ENCODE data around the gene RNF157. TPM values are rescaled to one million over a fixed set of nuclear protein-coding genes. Genes with fewer than 3 reads are reported as not detected.

RNF157 gene
- total and polyA plus RNA-seq, 9 of the 15 experiments (the other 6 are each of a cell fraction or from before 2014, with no cell fraction given), result 8.1 to 31.7 (median 20.8) TPM

DNA sequence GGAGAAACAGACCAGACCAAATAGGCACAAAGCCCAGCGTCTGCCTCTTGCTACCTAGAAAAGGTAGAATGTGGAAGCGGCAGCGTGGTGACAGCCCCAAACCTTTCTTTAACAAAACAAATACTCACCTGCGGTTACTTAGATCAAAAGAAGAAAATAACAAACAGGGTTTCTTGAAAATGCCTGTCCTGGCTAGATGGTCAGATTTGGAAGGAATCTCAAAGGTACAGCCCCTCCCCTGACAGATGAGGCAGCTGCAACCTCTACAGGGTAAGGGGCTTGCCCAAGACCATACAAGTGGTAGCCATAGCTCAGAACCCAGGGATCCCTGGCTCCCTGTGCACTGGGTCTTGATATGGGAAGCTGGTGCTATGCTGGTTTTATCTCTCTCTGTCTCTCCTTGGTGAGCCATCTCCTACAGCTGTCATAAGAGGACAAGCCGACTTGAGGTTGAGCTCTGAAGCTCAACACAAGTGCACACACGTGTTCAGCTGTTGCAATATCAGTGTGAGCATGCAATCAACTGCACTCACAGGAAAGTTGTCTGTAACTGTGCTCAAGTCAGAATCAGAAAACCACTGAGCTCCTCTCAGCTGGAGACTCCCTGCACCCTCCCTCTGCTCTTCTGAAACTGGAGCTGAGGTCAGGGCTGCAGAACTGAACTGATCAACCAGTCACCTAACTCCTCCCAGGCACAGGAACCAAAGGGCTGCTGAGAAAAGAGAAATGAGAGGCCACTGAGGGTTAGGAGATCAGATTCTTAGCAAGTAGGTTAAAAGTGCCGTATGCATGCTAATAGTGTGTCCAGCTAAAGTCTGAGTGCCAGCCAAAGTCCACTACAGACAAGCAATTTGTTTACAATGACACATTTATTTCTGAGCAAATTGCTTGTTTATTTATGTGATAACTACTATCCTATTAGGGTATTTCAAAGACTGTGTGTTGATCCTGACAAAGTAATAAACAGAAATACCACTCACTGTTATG, 6.1 kb upstream of the RNF157 start (continued):
- TF ChIP-seq, protein P1, sequence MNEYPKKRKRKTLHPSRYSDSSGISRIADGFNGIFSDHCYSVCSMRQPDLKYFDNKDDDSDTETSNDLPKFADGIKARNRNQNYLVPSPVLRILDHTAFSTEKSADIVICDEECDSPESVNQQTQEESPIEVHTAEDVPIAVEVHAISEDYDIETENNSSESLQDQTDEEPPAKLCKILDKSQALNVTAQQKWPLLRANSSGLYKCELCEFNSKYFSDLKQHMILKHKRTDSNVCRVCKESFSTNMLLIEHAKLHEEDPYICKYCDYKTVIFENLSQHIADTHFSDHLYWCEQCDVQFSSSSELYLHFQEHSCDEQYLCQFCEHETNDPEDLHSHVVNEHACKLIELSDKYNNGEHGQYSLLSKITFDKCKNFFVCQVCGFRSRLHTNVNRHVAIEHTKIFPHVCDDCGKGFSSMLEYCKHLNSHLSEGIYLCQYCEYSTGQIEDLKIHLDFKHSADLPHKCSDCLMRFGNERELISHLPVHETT (CRISPR knock-in tag; conservative IDR thresholded peaks at IDR 0.05 in 1 of 2, IDR thresholded peaks at IDR 0.05 in 1 of 2), result no peak
- TF ChIP-seq RBM25 (IDR thresholded peaks at IDR 0.05; ENCODE audit: low read depth, low read length, severe bottlenecking) (no peak), U2AF2 (optimal IDR thresholded peaks at IDR 0.05; ENCODE audit: low read depth, low read length) (no peak), KLF6 (CRISPR knock-in tag; IDR thresholded peaks at IDR 0.05; ENCODE audit: borderline replicate concordance) (no peak), SREBF1 (IDR thresholded peaks at IDR 0.05; ENCODE audit: borderline replicate concordance, low read depth, low read length) (no peak), ZNF134 (CRISPR knock-in tag; conservative IDR thresholded peaks at IDR 0.05) (no peak), ZZZ3 (IDR thresholded peaks at IDR 0.05) (no peak), ZNF311 (CRISPR knock-in tag; IDR thresholded peaks at IDR 0.05) (no peak), ZNF75A (CRISPR knock-in tag; IDR thresholded peaks at IDR 0.05) (no peak), ZNF316 (IDR thresholded peaks at IDR 0.05) (no peak), TCF3 (CRISPR knock-in tag; IDR thresholded peaks at IDR 0.05) (0 out of 2 replicates have a peak, but pooled peaks have one; percentile 24), ZNF444 (CRISPR knock-in tag; IDR thresholded peaks at IDR 0.05) (no peak), ZNF445 (CRISPR knock-in tag; IDR thresholded peaks at IDR 0.05; ENCODE audit: low read depth) (no peak)
- TF ChIP-seq, protein P2, sequence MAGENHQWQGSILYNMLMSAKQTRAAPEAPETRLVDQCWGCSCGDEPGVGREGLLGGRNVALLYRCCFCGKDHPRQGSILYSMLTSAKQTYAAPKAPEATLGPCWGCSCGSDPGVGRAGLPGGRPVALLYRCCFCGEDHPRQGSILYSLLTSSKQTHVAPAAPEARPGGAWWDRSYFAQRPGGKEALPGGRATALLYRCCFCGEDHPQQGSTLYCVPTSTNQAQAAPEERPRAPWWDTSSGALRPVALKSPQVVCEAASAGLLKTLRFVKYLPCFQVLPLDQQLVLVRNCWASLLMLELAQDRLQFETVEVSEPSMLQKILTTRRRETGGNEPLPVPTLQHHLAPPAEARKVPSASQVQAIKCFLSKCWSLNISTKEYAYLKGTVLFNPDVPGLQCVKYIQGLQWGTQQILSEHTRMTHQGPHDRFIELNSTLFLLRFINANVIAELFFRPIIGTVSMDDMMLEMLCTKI (IDR thresholded peaks at IDR 0.05; ENCODE audit: partially characterized antibody), result no peak
- TF ChIP-seq, protein P3, sequence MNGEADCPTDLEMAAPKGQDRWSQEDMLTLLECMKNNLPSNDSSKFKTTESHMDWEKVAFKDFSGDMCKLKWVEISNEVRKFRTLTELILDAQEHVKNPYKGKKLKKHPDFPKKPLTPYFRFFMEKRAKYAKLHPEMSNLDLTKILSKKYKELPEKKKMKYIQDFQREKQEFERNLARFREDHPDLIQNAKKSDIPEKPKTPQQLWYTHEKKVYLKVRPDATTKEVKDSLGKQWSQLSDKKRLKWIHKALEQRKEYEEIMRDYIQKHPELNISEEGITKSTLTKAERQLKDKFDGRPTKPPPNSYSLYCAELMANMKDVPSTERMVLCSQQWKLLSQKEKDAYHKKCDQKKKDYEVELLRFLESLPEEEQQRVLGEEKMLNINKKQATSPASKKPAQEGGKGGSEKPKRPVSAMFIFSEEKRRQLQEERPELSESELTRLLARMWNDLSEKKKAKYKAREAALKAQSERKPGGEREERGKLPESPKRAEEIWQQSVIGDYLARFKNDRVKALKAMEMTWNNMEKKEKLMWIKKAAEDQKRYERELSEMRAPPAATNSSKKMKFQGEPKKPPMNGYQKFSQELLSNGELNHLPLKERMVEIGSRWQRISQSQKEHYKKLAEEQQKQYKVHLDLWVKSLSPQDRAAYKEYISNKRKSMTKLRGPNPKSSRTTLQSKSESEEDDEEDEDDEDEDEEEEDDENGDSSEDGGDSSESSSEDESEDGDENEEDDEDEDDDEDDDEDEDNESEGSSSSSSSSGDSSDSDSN (IDR thresholded peaks at IDR 0.05; ENCODE audit: borderline replicate concordance in 1 of 2, low read depth in 2 of 2, low read length in 2 of 2), result peak in 1 of 2 experiments; percentile 22; a peak in 1 of 4 replicates
- TF ChIP-seq, protein P4, sequence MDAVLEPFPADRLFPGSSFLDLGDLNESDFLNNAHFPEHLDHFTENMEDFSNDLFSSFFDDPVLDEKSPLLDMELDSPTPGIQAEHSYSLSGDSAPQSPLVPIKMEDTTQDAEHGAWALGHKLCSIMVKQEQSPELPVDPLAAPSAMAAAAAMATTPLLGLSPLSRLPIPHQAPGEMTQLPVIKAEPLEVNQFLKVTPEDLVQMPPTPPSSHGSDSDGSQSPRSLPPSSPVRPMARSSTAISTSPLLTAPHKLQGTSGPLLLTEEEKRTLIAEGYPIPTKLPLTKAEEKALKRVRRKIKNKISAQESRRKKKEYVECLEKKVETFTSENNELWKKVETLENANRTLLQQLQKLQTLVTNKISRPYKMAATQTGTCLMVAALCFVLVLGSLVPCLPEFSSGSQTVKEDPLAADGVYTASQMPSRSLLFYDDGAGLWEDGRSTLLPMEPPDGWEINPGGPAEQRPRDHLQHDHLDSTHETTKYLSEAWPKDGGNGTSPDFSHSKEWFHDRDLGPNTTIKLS (IDR thresholded peaks at IDR 0.05; ENCODE audit: borderline replicate concordance, low read depth), result peak; percentile 46; the same call in 1 of the 2 replicates
- TF ChIP-seq, protein P5, sequence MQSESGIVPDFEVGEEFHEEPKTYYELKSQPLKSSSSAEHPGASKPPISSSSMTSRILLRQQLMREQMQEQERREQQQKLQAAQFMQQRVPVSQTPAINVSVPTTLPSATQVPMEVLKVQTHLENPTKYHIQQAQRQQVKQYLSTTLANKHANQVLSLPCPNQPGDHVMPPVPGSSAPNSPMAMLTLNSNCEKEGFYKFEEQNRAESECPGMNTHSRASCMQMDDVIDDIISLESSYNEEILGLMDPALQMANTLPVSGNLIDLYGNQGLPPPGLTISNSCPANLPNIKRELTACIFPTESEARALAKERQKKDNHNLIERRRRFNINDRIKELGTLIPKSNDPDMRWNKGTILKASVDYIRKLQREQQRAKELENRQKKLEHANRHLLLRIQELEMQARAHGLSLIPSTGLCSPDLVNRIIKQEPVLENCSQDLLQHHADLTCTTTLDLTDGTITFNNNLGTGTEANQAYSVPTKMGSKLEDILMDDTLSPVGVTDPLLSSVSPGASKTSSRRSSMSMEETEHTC (IDR thresholded peaks at IDR 0.05), result no peak
- TF ChIP-seq, protein P6, sequence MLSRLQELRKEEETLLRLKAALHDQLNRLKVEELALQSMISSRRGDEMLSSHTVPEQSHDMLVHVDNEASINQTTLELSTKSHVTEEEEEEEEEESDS (CRISPR knock-in tag; IDR thresholded peaks at IDR 0.05), result no peak
